K562 (cell line): ENCODE results near the gene NACC1. TPM values are rescaled to one million over a fixed set of nuclear protein-coding genes. Genes with fewer than 3 reads are reported as not detected.
A peak's percentile ranks its signal among the peaks of the same experiment; 100 is the strongest.

Experiments used
- ELF1 ChIP-seq: fragments of 200-800 bp; sonication (Bioruptor generic); IDR thresholded peaks from 2 replicates; pipeline ENCODE4 v1.6.1; 2016; ENCODE audit warnings: missing genetic modification characterization, missing compliant biosample characterization
- ESRRA ChIP-seq: fragments of 450-650 bp; IDR thresholded peaks from 2 replicates; pipeline ENCODE4 v1.6.1; 2014; ENCODE audit warnings: low read depth, mild to moderate bottlenecking, moderate library complexity, borderline replicate concordance
- FOS ChIP-seq: IDR thresholded peaks from 3 replicates; pipeline ENCODE4 v1.6.1; 2011; ENCODE audit not compliant: insufficient read length; ENCODE audit errors: extremely low read depth
- FOXA1 ChIP-seq: fragments of 450-650 bp; IDR thresholded peaks from 2 replicates; pipeline ENCODE4 v1.6.1; 2016; ENCODE audit warnings: mild to moderate bottlenecking, borderline replicate concordance
- HOXB6 ChIP-seq: fragments of 250-450 bp; sonication (Bioruptor Pico); IDR thresholded peaks from 2 replicates; pipeline ENCODE4 v1.5.1; 2022; ENCODE audit warnings: mild to moderate bottlenecking, borderline replicate concordance
- MAFG ChIP-seq: fragments of 450-650 bp; conservative IDR thresholded peaks from 2 replicates; pipeline ENCODE4 v1.6.1; 2016; ENCODE audit warnings: missing genetic modification characterization, missing compliant biosample characterization
- RBBP5 ChIP-seq: fragments of 200-600 bp; sonication (generic); IDR thresholded peaks from 2 replicates; pipeline ENCODE4 v1.6.1; 2012; ENCODE audit warnings: borderline replicate concordance, mild to moderate bottlenecking, low read length, control low read depth, inconsistent platforms; ENCODE audit not compliant: insufficient read depth, poor library complexity, severe bottlenecking
- RFX5 ChIP-seq: IDR thresholded peaks from 2 replicates; pipeline ENCODE4 v1.6.1; 2011; ENCODE audit warnings: low read depth, mild to moderate bottlenecking, improper control_type of control experiment, low read length
- SRSF9 ChIP-seq: fragments of 200-400 bp; formaldehyde crosslinking; IDR thresholded peaks from 2 replicates; pipeline ENCODE4 v1.6.1; 2017; ENCODE audit warnings: low read depth, low read length, borderline replicate concordance
- SUPT5H ChIP-seq: fragments of 450-650 bp; IDR thresholded peaks from 2 replicates; pipeline ENCODE4 v1.6.1; 2016
- ZBTB8A ChIP-seq: fragments of 450-650 bp; IDR thresholded peaks from 2 replicates; pipeline ENCODE4 v1.6.1; 2018; ENCODE audit warnings: mild to moderate bottlenecking, moderate library complexity; ENCODE audit not compliant: partially characterized antibody
- ZNF584 ChIP-seq: fragments of 200-800 bp; sonication (Bioruptor generic); IDR thresholded peaks from 2 replicates; pipeline ENCODE4 v1.6.1; 2016; ENCODE audit warnings: low read depth, mild to moderate bottlenecking, missing genetic modification characterization, missing compliant biosample characterization
- polyA plus RNA-seq, 8 experiments: library from polyadenylated mRNA; depleted of rRNA in 4 of 8; stranded (reverse) in 5 of 8; unstranded in 3 of 8; fragments of >200 nt; fragmentation: Nextera tagmentation in 2 of 8; fragmentation: Illumina TruSeq in 1 of 8; extraction: Ambion mirVana in 2 of 8; extraction: Trizol in 1 of 8; gene quantifications; 2 replicates each; pipeline versions ENCODE4 v1.2.1 to v1.2.3, GENCODE V29; 2011 to 2014; ENCODE audit warnings: inconsistent platforms in 1 of 8, missing spikeins in 1 of 8
- total RNA-seq, 7 experiments: library from RNA; depleted of rRNA in 6 of 7; stranded (reverse); fragments of >200 nt in 6 of 7; fragmentation: Illumina TruSeq in 2 of 7; extraction: Trizol in 2 of 7; gene quantifications; 2 replicates each; pipeline versions ENCODE4 v1.2.1 to v1.2.3, GENCODE V29; 2011 to 2021; ENCODE audit warnings: low replicate concordance in 1 of 7
- TF ChIP-seq, protein P1 (sequence below), 2 experiments: IDR thresholded peaks in 1 of 2; conservative IDR thresholded peaks in 1 of 2; 2 replicates each; pipeline ENCODE4 v1.6.1; 2016; ENCODE audit warnings: low read depth in 2 of 2, mild to moderate bottlenecking in 1 of 2, missing compliant biosample characterization in 1 of 2, missing genetic modification characterization in 1 of 2, moderate library complexity in 1 of 2
- TF ChIP-seq, protein P2 (sequence below): IDR thresholded peaks from 2 replicates; pipeline ENCODE4 v1.6.1; 2012; ENCODE audit warnings: low read depth, low read length, improper control_type of control experiment, borderline replicate concordance
- TF ChIP-seq, protein P3 (sequence below): fragments of 450-650 bp; IDR thresholded peaks from 2 replicates; pipeline ENCODE4 v1.6.1; 2017; ENCODE audit warnings: antibody characterized with exemption
- TF ChIP-seq, protein P4 (sequence below): fragments of 250-450 bp; sonication (Bioruptor Pico); IDR thresholded peaks from 2 replicates; pipeline ENCODE4 v1.5.0; 2022; ENCODE audit warnings: mild to moderate bottlenecking

NACC1 gene
- total and polyA plus RNA-seq, 9 of the 15 experiments (the other 6 are each of a cell fraction or from before 2014, with no cell fraction given): 0.04 to 96.6 (median 25.8) TPM

DNA sequence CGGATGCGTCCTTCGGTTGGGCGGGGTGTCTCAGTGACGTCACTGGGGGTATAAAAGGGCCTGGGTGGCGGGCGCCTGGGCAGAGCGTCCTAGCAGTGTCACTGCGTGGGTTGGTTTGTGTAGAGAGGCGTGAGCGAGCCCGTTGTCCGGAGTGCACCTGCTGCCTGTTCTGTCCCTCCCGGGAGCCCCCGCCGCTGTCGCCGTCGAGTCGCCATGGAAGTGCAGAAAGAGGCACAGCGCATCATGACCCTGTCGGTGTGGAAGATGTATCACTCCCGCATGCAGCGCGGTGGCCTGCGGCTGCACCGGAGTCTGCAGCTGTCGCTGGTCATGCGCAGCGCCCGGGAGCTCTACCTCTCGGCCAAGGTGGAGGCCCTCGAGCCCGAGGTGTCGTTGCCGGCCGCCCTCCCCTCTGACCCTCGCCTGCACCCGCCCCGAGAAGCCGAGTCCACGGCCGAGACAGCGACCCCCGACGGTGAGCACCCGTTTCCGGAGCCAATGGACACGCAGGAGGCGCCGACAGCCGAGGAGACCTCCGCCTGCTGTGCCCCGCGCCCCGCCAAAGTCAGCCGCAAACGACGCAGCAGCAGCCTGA is 35.0 kb downstream of the NACC1 start (continued):
- 0 out of 2 replicates have a peak, but pooled peaks have one; percentile 6 for TF ChIP-seq ESRRA
- no peak for TF ChIP-seq ZBTB8A
- no peak for TF ChIP-seq ZNF584
- no peak for TF ChIP-seq FOS
- TF ChIP-seq FOXA1: no peak
- TF ChIP-seq HOXB6: no peak
- TF ChIP-seq MAFG (tag): no peak
- TF ChIP-seq ELF1 (tag): 0 out of 2 replicates have a peak, but pooled peaks have one; percentile 23
- TF ChIP-seq, protein P1, sequence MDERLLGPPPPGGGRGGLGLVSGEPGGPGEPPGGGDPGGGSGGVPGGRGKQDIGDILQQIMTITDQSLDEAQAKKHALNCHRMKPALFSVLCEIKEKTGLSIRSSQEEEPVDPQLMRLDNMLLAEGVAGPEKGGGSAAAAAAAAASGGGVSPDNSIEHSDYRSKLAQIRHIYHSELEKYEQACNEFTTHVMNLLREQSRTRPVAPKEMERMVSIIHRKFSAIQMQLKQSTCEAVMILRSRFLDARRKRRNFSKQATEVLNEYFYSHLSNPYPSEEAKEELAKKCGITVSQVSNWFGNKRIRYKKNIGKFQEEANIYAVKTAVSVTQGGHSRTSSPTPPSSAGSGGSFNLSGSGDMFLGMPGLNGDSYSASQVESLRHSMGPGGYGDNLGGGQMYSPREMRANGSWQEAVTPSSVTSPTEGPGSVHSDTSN (CRISPR knock-in tag; IDR thresholded peaks at IDR 0.05; ENCODE audit: low read depth): no peak
- TF ChIP-seq, protein P1 (tag; conservative IDR thresholded peaks at IDR 0.05; ENCODE audit: low read depth): no peak
- TF ChIP-seq, protein P2, sequence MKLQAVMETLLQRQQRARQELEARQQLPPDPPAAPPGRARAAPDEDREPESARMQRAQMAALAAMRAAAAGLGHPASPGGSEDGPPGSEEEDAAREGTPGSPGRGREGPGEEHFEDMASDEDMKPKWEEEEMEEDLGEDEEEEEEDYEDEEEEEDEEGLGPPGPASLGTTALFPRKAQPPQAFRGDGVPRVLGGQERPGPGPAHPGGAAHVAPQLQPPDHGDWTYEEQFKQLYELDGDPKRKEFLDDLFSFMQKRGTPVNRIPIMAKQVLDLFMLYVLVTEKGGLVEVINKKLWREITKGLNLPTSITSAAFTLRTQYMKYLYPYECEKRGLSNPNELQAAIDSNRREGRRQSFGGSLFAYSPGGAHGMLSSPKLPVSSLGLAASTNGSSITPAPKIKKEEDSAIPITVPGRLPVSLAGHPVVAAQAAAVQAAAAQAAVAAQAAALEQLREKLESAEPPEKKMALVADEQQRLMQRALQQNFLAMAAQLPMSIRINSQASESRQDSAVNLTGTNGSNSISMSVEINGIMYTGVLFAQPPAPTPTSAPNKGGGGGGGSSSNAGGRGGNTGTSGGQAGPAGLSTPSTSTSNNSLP: no peak
- peak; percentile 58 for TF ChIP-seq RBBP5
- TF ChIP-seq, protein P3, sequence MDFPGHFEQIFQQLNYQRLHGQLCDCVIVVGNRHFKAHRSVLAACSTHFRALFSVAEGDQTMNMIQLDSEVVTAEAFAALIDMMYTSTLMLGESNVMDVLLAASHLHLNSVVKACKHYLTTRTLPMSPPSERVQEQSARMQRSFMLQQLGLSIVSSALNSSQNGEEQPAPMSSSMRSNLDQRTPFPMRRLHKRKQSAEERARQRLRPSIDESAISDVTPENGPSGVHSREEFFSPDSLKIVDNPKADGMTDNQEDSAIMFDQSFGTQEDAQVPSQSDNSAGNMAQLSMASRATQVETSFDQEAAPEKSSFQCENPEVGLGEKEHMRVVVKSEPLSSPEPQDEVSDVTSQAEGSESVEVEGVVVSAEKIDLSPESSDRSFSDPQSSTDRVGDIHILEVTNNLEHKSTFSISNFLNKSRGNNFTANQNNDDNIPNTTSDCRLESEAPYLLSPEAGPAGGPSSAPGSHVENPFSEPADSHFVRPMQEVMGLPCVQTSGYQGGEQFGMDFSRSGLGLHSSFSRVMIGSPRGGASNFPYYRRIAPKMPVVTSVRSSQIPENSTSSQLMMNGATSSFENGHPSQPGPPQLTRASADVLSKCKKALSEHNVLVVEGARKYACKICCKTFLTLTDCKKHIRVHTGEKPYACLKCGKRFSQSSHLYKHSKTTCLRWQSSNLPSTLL: no peak
- no peak for TF ChIP-seq SRSF9
- TF ChIP-seq RFX5: peak; percentile 75; the same call in 1 of the 2 replicates
- TF ChIP-seq, protein P4, sequence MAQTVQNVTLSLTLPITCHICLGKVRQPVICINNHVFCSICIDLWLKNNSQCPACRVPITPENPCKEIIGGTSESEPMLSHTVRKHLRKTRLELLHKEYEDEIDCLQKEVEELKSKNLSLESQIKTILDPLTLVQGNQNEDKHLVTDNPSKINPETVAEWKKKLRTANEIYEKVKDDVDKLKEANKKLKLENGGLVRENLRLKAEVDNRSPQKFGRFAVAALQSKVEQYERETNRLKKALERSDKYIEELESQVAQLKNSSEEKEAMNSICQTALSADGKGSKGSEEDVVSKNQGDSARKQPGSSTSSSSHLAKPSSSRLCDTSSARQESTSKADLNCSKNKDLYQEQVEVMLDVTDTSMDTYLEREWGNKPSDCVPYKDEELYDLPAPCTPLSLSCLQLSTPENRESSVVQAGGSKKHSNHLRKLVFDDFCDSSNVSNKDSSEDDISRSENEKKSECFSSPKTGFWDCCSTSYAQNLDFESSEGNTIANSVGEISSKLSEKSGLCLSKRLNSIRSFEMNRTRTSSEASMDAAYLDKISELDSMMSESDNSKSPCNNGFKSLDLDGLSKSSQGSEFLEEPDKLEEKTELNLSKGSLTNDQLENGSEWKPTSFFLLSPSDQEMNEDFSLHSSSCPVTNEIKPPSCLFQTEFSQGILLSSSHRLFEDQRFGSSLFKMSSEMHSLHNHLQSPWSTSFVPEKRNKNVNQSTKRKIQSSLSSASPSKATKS (CRISPR knock-in tag): no peak
- TF ChIP-seq SUPT5H: peak; percentile 100
